GM23338 (cell line): Measurements from ENCODE around the gene NSL1. TPM values are rescaled to one million over a fixed set of nuclear protein-coding genes. Genes with fewer than 3 reads are reported as not detected.

Experiments used
- ATAC-seq: fragments of 200-7000 bp; cut with Tn5 transposase; 3 replicates; pipeline ENCODE4 v1.9.1; 2020
- DNase-seq: peaks from one replicate; pipeline ENCODE4 v3.0.0-alpha.2; 2015; ENCODE audit warnings: low spot score
- H2AFZ ChIP-seq: fragments of 200-600 bp; sonication (generic); 2 replicates; pipeline ENCODE4 v1.8.0; 2016; ENCODE audit warnings: antibody characterized with exemption, mild to moderate bottlenecking, moderate library complexity
- H3F3A ChIP-seq: fragments of 200-600 bp; sonication (generic); replicated peaks from 2 replicates; pipeline ENCODE4 v1.8.0; 2017; ENCODE audit warnings: antibody characterized with exemption, mixed run types, low read depth
- H3K27ac ChIP-seq: fragments of 200-600 bp; sonication (generic); 2 replicates; pipeline ENCODE4 v1.6.1; 2016; ENCODE audit warnings: low read depth
- H3K27me3 ChIP-seq: fragments of 200-600 bp; sonication (generic); 2 replicates; pipeline ENCODE4 v1.8.0; 2016; ENCODE audit warnings: mild to moderate bottlenecking, mixed run types, moderate library complexity; ENCODE audit not compliant: insufficient read depth
- H3K36me3 ChIP-seq: fragments of 200-600 bp; sonication (generic); 2 replicates; pipeline ENCODE4 v1.8.0; 2016; ENCODE audit warnings: mild to moderate bottlenecking; ENCODE audit not compliant: insufficient read depth
- H3K4me1 ChIP-seq: fragments of 200-600 bp; sonication (generic); 2 replicates; pipeline ENCODE4 v1.8.0; 2016; ENCODE audit warnings: mild to moderate bottlenecking, moderate library complexity; ENCODE audit not compliant: insufficient read depth
- H3K4me2 ChIP-seq: fragments of 200-600 bp; sonication (generic); 2 replicates; pipeline ENCODE4 v1.7.1; 2017; ENCODE audit warnings: mixed run types
- H3K4me3 ChIP-seq: fragments of 200-600 bp; sonication (generic); 2 replicates; pipeline ENCODE4 v1.6.1; 2016; ENCODE audit warnings: mixed run types
- H3K79me2 ChIP-seq: fragments of 200-600 bp; sonication (generic); replicated peaks from 2 replicates; pipeline ENCODE4 v1.8.0; 2017; ENCODE audit warnings: mild to moderate bottlenecking; ENCODE audit not compliant: insufficient read depth
- H3K9me2 ChIP-seq: fragments of 200-600 bp; sonication (generic); 2 replicates; pipeline ENCODE4 v1.8.0; 2017; ENCODE audit not compliant: insufficient read depth
- H4K20me1 ChIP-seq: fragments of 200-600 bp; sonication (generic); replicated peaks from 2 replicates; pipeline ENCODE4 v1.8.0; 2017; ENCODE audit warnings: mild to moderate bottlenecking; ENCODE audit not compliant: insufficient read depth
- H3K27ac Mint-ChIP-seq: 2 replicates; pipeline ENCODE4 v1.8.0; 2020; ENCODE audit warnings: inconsistent platforms, mild to moderate bottlenecking, moderate library complexity, mixed read lengths
- H3K27me3 Mint-ChIP-seq: 3 replicates; pipeline ENCODE4 v1.8.0; 2022; ENCODE audit warnings: low read depth, mild to moderate bottlenecking, moderate library complexity, mixed read lengths, inconsistent platforms; ENCODE audit not compliant: insufficient read depth, poor library complexity
- H3K36me3 Mint-ChIP-seq: 3 replicates; pipeline ENCODE4 v1.8.0; 2021; ENCODE audit warnings: low read depth, mild to moderate bottlenecking, inconsistent platforms, moderate library complexity, mixed read lengths
- H3K4me1 Mint-ChIP-seq: 3 replicates; pipeline ENCODE4 v1.8.0; 2020; ENCODE audit warnings: mild to moderate bottlenecking, inconsistent platforms, mixed read lengths
- H3K4me3 Mint-ChIP-seq: 3 replicates; pipeline ENCODE4 v1.8.0; 2021; ENCODE audit warnings: moderate library complexity, mild to moderate bottlenecking, inconsistent platforms, mixed read lengths
- H3K9me3 Mint-ChIP-seq: 3 replicates; pipeline ENCODE4 v1.8.0; 2020; ENCODE audit warnings: moderate library complexity, mild to moderate bottlenecking, inconsistent platforms, mixed read lengths
- EZH2 ChIP-seq: fragments of 200-600 bp; sonication (generic); IDR thresholded peaks from one replicate; pipeline ENCODE4 v1.8.0; 2017; ENCODE audit warnings: antibody characterized with exemption, mild to moderate bottlenecking, low read depth; ENCODE audit not compliant: unreplicated experiment
- JUNB ChIP-seq: IDR thresholded peaks from one replicate; pipeline ENCODE4 v1.6.1; 2016; ENCODE audit warnings: antibody characterized with exemption; ENCODE audit not compliant: unreplicated experiment
- NANOG ChIP-seq: IDR thresholded peaks from 2 replicates; pipeline ENCODE4 v1.6.1; 2016; ENCODE audit warnings: antibody characterized with exemption, borderline replicate concordance
- POLR2AphosphoS5 ChIP-seq: IDR thresholded peaks from 2 replicates; pipeline ENCODE4 v1.6.1; 2016; ENCODE audit warnings: antibody characterized with exemption, low read depth
- STAT1 ChIP-seq: IDR thresholded peaks from one replicate; pipeline ENCODE4 v1.6.1; 2016; ENCODE audit warnings: antibody characterized with exemption; ENCODE audit not compliant: unreplicated experiment
- ZNF114 ChIP-seq: fragments of 250-450 bp; sonication (Bioruptor Pico); IDR thresholded peaks from 2 replicates; pipeline ENCODE4 v1.5.0; 2020; ENCODE audit warnings: mild to moderate bottlenecking, moderate library complexity
- ZNF462 ChIP-seq: fragments of 250-450 bp; sonication (Bioruptor Pico); IDR thresholded peaks from 2 replicates; pipeline ENCODE4 v1.5.0; 2020; ENCODE audit warnings: mild to moderate bottlenecking, moderate library complexity
- polyA plus RNA-seq: library from polyadenylated mRNA; unstranded; fragments of >200 nt; fragmentation: Nextera tagmentation; extraction: Ambion mirVana; gene quantifications from 2 replicates; pipeline ENCODE4 v1.2.1, GENCODE V29; 2016
- total RNA-seq: library from RNA; depleted of rRNA; stranded (reverse); fragments of >200 nt; shearing (Covaris generic); gene quantifications from 2 replicates; pipeline ENCODE4 v1.2.3, GENCODE V29; 2014

Gene NSL1
- total and polyA plus RNA-seq, 2 experiments from 2014 or later: 96.8 to 102 TPM

- no peak for TF ChIP-seq ZNF462 (CRISPR knock-in tag)
Measured at GRCh38 chr1:212721388-212722247, 70.0 kb downstream of the NSL1 start (continued).

DNA sequence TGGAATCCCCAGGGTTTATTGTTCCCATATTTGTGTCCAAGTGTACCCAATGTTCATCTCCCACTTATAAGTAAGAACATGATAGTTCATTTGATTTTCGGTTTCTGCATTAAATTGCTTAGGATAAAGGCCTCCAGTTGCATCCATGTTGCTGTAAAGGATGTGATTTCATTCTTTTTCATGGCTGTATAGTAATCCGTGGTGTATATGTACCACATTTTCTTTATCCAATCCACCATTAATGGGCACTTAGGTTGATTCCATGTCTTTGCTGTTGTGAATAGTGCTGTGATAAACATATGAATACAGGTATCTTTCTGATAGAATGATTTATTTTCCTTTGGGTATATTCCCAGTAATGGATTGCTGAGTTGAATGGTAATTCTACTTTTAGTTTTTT is 71.9 kb downstream of the NSL1 start:
- Mint-ChIP-seq H3K4me1 (no peaks in the 10 kb centered on the region), H3K36me3 (peaks cover 13% of the 10 kb centered on the region), H3K4me3 (no peak overlapping the region), H3K27me3 (peaks cover 1% of the 10 kb centered on the region), H3K9me3 (peaks cover 11% of the 10 kb centered on the region), H3K27ac (no peak overlapping the region)
- no peaks in the 10 kb centered on the region for H3K27me3 ChIP-seq
- no peaks in the 10 kb centered on the region for H3K79me2 ChIP-seq
- H3K36me3 ChIP-seq: no peaks in the 10 kb centered on the region
- DNase-seq: no peak
- no peak for ATAC-seq
- no peak overlapping the region for H3K4me3 ChIP-seq
- H3K27ac ChIP-seq: no peak overlapping the region
- no peak overlapping the region for H2AFZ ChIP-seq
- H3F3A ChIP-seq: 0 out of 2 replicates have a peak, but pooled peaks cover 4% of the 10 kb centered on the region
- no peak overlapping the region for H3K4me2 ChIP-seq
- no peaks in the 10 kb centered on the region for H4K20me1 ChIP-seq
- H3K9me2 ChIP-seq: no peaks in the 10 kb centered on the region
- H3K4me1 ChIP-seq: no peaks in the 10 kb centered on the region
- TF ChIP-seq ZNF462 (CRISPR knock-in tag) (no peak), STAT1 (no peak), EZH2 (no peak), ZNF114 (CRISPR knock-in tag) (no peak), JUNB (no peak), NANOG (no peak), POLR2AphosphoS5 (no peak)
